CD1c-positive myeloid dendritic cell (primary cell): ENCODE measurements around the gene HEPHL1.
"Not testable (repeated sequence)": the region's sequence is repeated elsewhere in the genome, so short reads cannot be mapped to it uniquely, and the experiment has no call there.

ENCODE experiments used
- DNase-seq: peaks from one replicate; pipeline ENCODE4 v3.0.0-alpha.2; 2016; ENCODE audit errors: extremely low spot score

Gene HEPHL1

GRCh38 chr11:94089341-94089740 lies 68.2 kb downstream of the HEPHL1 start:
- no peak for DNase-seq

GRCh38 chr11:94090401-94090800 lies 69.2 kb downstream of the HEPHL1 start:
- DNase-seq = no peak

GRCh38 chr11:94091091-94091490 lies 69.9 kb downstream of the HEPHL1 start:
- DNase-seq = no peak

DNA sequence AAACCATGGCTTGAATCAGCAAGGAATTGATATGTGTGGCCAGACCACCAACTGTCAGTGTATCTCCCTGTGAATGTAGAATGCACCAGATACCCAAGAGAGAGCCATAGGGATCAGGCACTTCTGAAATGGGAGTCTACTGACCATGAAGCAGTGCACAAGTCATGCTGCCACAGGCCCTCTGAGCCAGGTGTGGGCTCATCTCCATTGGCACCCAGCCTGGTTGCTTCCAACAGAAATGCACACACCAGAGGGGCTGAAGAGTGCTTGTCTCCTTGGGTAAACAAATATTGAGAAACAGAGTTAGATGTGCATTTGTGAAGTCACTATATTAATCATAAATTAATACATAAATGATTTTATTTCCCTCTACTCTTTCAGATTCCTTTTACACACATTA lies 79.1 kb downstream of the HEPHL1 start:
- no peak for DNase-seq

DNA sequence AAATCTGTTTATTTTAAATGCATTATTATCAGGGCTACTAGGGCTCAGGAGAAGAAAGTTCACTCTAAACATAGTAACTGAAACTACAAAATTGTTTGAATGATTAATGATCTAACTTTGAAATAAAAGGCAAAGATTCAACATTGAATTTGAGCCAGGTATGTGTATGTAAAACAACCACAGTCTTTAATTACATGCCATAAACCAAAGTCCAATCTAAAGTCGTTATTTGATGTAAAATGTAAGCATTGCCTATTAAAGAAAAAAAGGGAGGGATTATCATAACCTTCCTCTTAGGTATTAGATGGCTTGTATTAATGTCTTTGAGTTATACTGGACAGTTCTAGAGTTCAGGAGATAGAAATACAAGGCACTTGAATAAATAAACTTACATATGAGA lies 82.3 kb downstream of the HEPHL1 start:
- no peak for DNase-seq

- DNase-seq = no peak
Observed at GRCh38 chr11:94104734-94105133, 83.6 kb downstream of the HEPHL1 start.

DNA sequence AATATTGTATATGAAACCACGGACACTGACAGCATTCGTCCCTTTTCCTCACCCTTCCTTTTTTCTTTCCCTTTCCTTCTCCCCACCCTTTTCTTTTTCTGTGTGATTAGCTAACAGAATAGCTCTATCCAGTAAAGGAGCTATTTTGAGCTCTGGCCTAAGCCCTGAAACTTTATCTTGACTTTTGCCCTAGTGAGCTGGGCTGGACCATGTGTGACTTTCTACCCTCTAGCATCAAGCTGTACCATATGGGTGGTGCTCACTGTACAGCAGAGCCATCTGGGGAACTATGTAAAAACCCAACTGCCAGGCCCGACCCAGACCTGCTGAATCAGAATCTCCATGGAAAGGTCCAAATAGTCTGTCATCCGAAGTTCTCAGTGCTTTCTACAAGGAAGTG lies 85.6 kb downstream of the HEPHL1 start:
- no peak for DNase-seq

GRCh38 chr11:94107363-94107762 lies 86.2 kb downstream of the HEPHL1 start:
- no peak for DNase-seq

- no peak for DNase-seq
Observed at GRCh38 chr11:94111241-94111640, 90.1 kb downstream of the HEPHL1 start.

GRCh38 chr11:94111660-94112059 lies 90.5 kb downstream of the HEPHL1 start:
- no peak for DNase-seq

- no peak for DNase-seq
Observed at GRCh38 chr11:94112206-94112953, 91.2 kb downstream of the HEPHL1 start.

GRCh38 chr11:94117197-94117574 lies 96.0 kb downstream of the HEPHL1 start:
- no peak for DNase-seq

GRCh38 chr11:94117871-94118270 lies 96.7 kb downstream of the HEPHL1 start:
- DNase-seq = no peak

- DNase-seq = not testable (repeated sequence)
Observed at GRCh38 chr11:94119676-94120075, 98.5 kb downstream of the HEPHL1 start.

GRCh38 chr11:94120516-94120915 lies 99.4 kb downstream of the HEPHL1 start:
- DNase-seq = not testable (repeated sequence)

GRCh38 chr11:94120946-94121345 lies 99.8 kb downstream of the HEPHL1 start:
- DNase-seq = no peak

DNA sequence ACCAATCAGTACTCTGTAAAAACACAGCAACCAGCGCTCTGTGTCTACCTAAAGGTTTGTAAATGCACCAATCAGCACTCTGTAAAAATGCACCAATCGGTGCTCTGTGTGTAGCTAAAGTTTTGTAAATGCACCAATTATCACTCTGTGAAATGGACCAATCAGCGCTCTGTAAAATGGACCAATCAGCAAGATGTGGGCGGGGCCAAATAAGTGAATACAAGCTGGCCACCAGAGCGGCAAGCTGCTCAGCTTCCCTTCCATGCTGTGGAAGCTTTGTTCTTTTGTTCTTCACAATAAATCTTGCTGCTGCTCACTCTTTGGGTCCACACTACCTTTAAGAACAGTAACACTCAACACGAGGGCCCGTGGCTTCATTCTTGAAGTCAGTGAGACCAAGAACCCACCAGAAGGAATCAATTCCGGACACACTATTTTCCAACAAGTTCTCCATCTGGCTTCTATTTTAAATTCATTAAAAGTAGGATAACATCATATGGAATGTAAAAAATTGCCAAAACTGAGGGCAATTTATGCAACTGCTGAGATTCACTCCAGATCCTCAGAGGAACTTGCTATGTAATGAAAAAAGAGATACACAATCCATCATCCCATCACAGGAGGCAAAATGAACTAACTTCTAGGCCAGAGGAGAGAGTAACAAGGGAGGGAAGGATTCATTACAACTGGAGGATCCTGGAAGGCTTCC lies 104.4 kb downstream of the HEPHL1 start:
- no peak for DNase-seq

DNA sequence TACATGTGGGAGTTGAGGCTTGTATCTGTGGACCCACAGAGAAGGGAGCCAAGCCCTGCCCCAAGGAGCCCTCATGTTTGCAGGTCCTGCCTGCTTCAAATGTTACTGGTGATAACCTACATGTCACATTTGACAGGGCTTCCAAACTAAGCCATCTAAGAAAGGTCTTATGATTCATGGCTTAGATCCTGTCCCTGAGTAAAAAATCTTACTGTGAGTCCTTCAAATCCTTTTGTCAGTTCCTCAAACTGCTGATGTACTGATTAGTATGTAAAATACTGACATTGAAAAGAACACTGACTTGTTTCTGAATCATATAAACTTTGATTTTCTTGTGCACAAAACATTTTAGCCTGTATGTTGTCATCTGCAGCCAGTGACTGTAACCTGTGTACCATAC lies 106.5 kb downstream of the HEPHL1 start:
- no peak for DNase-seq

GRCh38 chr11:94128291-94128745 lies 107.2 kb downstream of the HEPHL1 start:
- DNase-seq = peak; percentile 18

- peak; percentile 82 for DNase-seq
Observed at GRCh38 chr11:94128746-94129511, 107.8 kb downstream of the HEPHL1 start, which contains the start of gene PANX1. Gene PANX1, plus strand, starts transcription at chr11:94128841. Its CDS starts 472 bp downstream, at chr11:94129313.

GRCh38 chr11:94129512-94130297 lies 108.6 kb downstream of the HEPHL1 start:
- DNase-seq = no peak
